Activated T-helper 9 cell treated with anti-CD3 and anti-CD28 coated beads, Interleukin-2, amount 50 U/mL, for 16 hours (primary cell): ENCODE results near the gene BIVM.
"Not testable (repeated sequence)": the region's sequence is repeated elsewhere in the genome, so short reads cannot be mapped to it uniquely, and the experiment has no call there.

ENCODE experiments used
- DNase-seq: peaks from one replicate; pipeline ENCODE4 v3.0.0-alpha.2; 2020; ENCODE audit warnings: low read depth

Gene BIVM, protein sequence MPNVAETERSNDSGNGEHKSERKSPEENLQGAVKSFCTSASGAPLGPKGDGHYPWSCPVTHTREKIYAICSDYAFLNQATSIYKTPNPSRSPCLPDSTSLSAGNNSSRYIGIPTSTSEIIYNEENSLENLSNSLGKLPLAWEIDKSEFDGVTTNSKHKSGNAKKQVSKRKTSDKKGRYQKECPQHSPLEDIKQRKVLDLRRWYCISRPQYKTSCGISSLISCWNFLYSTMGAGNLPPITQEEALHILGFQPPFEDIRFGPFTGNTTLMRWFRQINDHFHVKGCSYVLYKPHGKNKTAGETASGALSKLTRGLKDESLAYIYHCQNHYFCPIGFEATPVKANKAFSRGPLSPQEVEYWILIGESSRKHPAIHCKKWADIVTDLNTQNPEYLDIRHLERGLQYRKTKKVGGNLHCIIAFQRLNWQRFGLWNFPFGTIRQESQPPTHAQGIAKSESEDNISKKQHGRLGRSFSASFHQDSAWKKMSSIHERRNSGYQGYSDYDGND

DNA sequence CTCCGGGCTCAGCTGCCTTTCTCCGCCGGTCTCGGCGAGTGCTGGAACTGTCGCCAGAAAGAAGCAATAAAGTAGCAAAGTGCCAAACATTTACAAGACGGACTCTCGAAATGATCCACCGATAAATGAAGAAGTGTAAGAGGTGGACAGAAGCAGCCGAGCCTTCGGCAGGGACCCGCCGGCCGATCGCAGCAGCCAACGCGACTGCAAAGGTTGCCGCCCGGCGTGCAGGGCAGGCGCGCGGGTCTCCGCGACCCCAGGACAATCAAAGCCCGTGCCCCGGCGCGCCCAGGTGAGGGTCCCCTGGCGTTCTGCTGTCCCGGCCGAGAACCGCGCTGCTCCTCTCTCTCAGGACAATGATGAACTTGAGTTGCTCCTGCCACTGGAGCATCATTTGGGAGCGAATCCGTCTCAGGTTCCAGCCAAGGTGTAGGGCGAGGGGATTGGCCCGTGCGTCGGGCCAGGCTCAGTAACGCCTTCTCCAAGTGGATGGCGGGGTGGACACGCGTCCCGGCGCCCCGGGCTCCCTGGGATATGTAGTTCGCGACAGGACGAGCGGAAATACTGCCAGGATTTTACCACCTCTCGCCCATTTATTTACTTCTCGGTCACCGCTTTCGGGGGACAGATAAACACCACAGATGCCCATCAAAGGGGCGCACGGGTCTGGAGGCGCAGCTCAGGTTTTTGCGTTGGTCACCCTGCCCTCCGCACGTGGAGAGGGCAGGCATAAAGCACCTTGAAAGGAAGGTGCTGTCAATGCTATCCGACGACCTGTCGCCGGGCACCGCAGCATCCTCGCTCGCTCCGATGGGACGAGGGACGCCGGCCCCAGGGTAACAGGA is at the start of gene BIVM, which contains the start of gene POGLUT2:
BIVM (plus strand) TSS at position 539 of the 845 bp plus-strand sequence. CDS start 8,149 bp downstream, outside the sequence.
POGLUT2 (minus strand) TSS at position 396 of the 845 bp plus-strand sequence; CDS start at position 90, 306 bp downstream.
- peak; percentile 60 for DNase-seq

DNA sequence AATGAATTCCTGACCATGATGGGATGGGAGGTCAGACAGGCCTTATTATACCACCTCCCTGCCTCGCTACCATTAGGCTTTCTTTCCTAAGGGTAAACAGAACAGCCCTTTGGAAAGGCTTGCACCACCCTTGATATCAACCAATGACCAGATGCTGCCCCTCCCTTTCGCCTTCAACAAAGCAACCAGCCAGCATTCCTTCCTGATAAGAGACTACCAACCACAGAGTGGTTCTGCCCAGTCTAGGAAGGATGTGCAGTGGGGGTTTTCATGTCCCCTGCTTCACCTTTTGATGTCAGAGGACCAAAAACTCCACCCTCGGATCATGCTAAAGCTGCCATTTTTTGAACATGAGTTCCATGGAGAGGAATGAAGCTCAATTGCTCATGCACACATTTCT is 47.0 kb upstream of the BIVM start:
- DNase-seq: no peak

DNA sequence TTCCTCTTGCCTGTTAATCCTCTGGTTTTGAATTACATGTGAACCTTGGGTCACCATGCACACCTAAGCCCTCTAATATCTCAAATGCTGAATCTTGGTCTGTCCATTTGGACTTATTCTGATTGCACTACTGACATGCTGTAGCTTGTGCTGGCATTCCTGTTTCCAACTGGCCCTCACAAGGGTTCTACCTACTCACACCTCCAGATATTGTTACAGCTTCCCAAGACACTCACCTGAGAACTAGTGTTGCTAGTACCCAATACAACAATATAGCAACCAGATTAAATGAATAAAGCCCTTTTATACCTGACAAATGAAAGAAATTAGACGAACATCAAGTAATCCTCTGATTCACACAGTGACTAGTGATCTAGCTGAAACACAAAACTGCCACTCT is 41.9 kb upstream of the BIVM start:
- DNase-seq: no peak

DNA sequence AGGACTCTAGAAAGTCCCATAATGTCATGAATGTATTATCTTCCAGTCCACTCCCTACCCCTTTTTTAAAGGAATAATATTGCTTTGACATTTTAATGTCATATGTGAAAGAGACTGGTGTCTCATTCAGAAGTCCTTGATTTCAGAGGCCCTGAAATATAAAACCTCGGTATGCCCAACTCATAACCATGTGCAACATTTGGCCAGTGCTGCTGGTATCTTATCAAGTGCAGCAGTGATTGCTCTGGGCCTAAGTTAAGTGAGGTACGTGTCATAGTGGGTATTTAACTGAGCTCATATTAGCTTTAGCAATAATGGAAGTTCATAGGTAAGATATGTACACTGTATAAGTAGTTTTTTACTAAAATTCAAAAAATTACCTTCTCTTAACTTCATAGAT is 40.1 kb upstream of the BIVM start:
- no peak for DNase-seq

DNA sequence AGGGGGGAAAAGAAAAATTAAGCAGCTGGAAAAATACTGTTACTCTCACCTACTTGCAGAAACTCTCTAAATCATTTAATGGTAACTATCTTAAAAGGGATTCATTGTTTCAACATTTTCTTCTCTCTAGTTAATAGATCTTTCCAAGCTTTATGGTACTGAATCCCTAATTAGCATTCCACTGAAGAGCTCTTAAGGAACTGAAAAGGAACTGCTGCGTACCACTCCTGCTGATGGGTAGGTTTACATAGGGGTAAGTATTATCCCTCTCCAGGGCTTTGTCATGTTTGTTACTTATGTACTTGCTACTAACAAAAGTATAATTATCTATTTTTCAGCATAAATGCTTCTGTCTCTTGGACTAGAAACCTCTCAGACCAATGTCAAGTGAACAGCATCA is 37.8 kb upstream of the BIVM start:
- DNase-seq: no peak

DNA sequence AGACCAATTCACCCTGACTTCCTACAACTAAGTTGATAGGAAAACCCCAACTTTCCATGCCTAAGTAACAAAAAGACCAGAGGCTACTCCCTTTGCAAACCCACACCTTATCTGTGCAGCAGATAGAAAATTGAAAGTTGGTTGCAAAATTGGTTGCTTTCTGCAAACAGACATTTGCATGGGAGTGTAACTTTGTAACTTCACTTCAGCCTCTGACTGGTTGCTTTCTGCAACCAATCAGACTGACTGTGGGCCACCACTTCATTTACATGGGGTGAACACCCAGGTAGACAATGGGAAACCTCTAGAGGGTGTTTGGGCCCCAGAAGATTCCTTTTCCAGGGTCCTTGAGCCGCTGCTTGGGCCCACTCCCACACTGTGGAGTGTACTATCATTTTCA is 35.2 kb upstream of the BIVM start:
- no peak for DNase-seq

DNA sequence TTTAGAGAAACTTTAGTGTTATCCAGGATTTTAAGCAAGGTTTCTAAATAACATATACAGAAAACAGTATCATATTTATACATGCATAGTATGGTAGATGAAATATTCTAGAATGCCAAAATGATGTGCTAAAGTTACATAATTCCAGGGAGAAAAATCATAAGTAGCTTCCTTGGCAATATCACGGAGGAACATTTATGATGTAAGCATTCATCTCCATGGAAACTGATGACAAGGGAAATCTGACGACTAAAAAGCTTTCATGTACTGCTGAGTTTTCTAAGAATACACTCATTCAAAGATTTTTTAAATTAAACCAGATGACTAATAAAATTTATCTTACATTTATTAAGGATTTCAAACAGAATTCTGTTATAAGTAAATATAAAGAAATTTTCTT is 30.0 kb upstream of the BIVM start:
- DNase-seq: no peak

DNA sequence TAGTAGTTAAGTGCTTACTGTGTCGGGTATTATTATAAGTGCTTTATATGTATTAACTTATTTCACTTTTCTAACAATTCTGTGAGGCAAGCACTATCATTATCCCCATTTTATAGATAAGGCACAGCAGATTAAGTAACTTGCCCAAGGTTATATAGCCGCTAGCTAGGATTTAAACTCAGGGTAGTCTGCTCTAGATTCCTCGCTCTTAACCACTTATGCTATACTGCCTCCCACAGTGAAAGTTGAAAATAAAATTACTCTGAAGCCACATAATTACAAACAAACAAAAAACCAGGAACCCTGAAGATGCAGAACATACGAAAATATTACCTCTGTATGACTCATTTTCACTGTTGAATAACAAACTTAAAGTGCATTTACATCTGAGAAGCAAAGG is 29.2 kb upstream of the BIVM start:
- no peak for DNase-seq

DNA sequence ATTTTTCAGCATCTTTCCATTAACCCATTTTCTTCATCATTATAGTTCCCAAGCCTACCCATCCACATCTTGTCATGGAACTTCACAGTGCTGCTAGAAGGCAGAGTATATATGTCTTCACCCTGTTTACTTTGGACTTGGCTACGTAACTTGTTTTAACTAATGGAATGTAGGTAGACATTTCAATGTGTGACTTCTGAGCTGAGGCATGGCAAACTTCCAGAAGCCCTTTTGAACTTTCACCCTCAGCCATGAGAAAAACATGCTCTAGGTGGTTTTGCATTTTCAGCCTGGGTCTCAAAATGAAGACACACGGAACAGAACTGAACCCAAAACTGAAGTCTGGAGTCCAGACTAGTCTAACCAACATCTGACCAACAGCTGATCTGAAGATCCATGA is 28.5 kb upstream of the BIVM start:
- no peak for DNase-seq

DNA sequence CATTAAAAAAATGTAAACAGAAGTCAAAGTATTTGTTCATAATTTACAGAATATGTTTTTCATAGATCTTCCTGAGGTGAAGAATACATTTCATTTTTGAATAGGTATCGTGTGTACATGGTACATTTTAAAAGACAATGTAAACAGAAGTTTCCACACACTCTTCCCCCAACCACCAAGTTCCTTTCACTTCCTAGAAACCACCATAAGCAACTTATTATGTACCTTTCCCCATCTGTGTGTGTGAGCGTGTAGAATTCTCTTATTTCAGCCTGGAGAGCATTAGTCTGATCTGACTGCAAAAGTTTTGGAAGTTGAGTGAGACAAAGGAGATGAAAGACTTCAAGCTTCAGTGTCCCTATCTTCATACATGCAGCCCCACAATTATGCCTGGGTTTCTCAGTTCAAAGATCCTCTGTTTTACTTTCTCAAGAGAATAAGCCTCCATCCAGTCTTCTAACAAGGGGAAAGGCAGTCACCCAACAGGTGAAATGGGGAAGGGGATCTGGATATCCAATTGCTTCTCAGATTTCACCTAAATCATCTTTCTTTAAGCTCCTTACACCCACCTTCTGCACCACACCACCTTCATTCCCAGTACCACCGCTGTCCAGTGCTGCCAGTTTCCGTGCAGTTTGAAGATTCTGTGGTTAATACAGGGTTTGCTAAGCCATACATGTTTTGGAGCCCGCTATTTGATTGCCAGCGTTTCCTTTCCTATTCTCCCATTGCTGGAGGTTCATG is 27.4 kb upstream of the BIVM start:
- no peak for DNase-seq

DNA sequence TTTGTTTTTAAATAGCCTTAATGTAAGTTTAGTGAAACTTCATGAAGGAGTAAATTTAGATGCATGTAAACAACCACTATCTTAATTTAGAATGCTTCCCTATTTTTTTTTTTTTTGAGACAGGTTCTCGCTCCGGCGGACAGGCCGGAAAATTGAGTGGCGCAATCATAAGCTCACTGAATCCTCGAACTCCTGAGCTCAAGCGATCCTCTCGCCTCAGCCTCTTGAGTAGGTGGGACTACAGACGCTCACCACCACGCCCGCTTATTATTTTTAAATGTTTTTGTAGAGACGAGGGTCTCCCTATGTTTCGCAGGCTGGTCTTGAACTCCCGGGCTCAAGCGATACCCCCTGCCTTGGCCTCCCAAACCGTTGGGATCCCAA is 26.9 kb upstream of the BIVM start:
- no peak for DNase-seq

DNA sequence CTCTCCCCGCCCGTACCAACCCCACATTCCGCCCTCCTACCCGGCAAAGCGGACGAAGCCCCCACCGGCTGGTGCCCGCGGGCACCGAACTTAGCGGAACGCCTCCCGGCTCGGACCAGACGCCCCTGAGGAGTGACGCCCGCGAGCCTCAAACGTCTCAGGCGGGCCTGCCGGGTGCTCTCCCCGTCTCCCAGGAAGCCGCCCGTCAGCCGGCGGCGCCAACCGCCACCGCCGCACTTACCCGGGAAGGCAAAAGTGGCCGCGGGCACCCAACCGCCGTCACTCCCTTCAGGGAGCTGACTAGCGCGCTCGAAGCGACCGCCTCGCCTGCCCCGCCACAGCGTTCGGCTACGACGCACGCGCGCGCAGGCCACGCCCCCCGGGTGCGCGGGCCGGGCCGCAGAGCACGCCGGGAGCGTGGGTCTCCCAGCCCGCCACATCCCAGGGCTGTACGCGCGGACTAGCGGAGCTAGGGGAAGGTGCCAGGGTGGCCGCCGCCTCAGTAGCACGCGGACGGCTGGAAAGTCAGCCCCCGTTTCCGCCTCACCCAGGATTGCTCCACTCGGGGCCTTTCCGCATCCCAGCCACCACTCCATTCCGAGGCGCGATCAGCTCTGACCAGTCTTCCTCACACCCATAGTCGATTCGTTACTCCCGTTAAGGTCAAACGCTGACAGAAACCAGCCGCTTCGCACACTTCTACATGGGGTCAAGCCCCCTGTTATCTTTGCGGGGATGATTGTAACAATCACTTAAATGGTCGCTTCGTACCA is 25.3 kb upstream of the BIVM start, which contains the start of gene TEX30:
TEX30 (minus strand) TSS at position 346 of the 773 bp plus-strand sequence. CDS start 3,760 bp downstream, outside the sequence.
- peak; percentile 85 for DNase-seq

DNA sequence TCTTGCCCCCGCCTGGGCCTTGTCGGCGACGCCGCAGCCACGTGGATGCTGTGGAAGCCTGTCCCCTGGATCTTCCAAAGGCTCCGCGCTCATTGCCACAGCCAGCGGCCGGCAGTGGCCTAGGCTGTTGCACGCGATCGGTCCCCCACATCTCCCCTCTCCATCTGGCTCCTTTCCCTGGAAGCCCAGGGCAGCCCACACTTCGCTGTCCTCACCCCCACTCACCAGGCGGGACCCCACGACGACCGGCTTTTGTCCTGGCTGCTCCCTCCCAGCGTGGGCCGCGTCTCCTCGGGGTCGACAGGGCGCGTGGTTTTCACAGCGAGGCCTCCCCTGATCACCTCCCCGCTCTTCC is 24.7 kb upstream of the BIVM start:
- no peak for DNase-seq

DNA sequence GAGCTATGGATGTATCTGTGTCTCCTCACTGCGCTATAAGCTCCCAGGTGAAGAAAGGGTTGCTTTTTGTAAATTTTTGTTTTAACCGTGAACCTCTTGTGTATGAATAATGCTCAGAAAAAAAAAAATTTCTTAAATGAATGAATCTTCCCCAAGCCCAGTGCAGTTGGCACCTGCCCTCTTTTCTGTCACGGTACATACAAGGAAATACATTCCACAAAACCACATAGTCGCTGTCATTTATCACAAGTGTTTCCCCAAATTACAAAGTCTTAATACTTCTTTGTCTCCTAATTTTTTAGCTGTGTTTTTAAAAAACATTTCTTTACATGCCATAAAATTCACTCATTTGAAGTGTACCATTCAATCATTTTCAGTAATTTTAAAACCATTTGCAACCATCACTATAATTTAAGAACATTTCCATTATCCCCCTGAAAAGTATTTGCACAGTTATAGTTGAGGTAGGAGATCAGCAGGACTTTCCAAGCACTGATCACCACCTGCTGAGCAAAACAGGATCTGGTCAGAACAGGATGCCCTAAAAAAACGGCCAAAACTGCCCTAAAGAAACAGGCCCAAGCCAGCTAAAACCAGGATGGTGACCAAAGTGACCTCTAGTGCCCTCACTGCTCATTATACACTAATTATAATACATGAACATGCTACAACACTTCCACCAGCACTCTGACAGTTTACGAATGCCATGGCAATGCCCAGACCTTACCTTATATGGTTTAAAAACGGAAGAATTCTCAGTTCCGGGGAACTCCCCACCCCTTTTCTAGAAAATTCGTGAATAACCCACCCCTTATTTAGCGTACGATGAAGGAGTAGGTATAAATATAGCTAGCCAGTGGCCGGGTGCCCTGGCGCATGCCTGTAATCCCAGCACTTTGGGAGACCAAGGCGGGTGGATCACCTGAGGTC is 24.1 kb upstream of the BIVM start:
- no peak for DNase-seq

DNA sequence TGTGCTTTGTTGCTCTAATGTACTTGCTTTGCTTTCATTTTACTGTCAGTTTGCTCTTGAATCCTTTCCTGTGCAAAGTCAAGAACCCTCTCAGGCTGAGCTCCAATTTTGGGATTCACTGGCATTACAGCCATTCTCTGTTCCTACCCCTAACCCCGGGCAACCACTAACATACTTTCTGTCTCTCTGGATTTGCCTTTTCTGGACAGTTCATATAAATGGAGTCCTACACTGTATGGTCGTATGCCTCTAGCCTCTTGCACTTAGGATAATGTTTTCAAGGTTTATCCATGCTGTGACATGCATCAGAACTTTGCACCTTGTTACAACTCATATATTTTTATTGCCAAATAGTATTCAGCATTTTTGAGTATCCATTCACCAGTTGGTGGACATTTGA is 22.6 kb upstream of the BIVM start:
- no peak for DNase-seq

DNA sequence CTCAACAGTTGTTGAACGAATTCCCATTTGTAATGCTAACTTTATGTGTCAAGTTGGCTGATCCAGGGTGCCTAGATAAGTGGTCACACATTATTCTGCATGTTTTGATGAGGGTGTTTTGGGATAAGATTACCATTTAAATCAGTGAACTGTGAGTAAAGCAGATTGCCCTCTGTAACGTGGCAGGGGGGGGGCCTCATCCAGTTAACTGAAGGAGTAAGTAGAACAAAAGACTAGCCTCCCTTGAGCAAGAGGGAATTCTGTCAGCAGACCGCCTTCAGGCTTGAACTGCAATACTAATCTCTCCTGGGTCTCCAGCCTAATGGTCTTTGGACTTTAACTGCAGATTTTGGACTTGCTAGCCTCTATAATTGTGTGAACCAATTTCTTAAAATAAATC is 21.2 kb upstream of the BIVM start:
- DNase-seq: no peak

DNA sequence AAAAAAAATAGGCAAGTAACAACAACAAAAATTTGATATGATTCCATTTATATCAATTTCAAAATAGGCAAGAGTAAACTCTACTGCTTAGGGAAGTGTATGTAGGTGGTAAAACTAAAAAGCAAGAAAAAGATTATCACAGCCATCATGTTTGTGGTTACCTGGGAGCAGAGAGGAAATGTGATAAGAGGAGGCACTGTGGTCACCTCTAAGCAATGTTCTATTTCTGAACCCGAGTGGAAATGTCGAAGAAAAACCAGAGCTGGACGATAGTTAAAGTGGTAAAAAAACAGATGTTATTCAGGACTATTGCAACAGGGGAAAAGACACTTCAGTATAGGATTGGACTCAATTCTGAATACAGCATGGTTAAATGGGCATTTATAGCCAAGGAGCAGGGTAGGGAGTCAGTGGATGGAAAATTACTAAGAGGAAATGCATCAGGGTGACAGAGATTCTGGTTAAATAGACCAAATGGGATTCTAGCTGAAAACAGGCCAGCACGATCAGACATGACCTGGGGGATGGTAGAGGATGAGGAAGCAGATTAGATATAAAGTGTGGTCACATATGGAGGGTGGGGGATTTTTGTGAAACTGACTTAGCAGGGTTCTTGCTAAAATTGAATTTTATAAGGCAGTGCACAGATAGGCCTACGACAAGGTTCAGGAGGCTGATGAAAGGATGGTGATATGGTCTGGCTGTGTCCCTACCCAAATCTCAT is 19.3 kb upstream of the BIVM start:
- no peak for DNase-seq

DNA sequence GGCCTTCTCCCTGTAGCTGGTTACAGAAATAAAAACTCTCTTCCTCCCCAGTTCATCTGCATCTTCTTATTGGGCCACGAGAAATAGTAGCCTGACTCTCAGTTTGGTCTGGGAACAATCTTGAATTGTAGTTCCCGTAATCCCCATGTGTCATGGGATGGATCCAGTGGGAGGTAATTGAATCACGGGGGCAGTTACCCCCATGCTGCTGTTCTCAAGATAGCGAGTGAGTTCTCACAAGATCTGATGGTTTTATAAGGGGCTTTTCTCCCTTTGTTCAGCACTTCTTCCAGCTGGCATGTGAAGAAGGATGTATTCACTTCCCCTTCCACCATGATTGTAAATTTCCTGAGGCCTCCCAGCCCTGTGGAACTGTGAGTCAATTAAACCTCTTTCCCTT is 18.3 kb upstream of the BIVM start:
- not testable (repeated sequence) for DNase-seq

DNA sequence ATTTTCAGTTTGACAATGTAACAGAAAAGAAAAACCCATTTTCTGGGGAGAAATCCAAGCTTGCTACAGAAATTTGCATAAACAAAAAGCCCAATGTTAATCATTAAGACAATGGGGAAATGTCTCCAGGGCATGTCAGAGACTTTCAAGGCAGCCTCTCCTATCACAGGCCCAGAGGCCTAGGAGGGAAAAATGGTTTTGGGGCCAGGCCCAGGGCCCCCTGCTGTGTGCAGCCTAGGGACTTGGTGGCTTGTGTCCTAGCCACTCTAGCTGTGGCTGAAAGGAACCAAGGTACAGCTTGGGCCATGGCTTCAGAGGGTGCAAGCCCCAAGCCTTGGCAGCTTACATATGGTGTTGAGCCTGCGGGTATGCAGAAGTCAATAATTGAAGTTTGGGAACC is 17.3 kb upstream of the BIVM start:
- DNase-seq: no peak

DNA sequence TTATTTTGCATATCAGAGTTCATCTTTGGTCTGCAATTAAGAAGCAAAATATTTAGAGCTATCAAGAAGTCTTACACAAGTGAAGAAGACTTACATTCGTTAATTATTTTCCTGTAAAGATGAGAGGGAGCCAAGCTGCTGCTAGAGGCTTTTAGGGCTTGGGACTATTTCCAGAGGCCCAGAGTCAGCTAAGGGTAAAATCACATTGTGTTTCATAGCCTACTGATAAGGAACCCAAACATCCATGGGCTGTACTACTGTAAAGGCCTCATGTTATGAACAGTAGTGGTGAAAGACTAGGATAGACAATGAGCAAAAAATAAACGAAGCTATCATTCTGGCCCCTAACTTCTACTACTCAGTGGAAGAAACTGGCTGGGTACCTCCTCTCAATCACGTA is 14.4 kb upstream of the BIVM start:
- no peak for DNase-seq
